ENCODE data around the gene CACNA1G. TPM values are rescaled to one million over a fixed set of nuclear protein-coding genes. Genes with fewer than 3 reads are reported as not detected.

Gene CACNA1G
- total and polyA plus RNA-seq, 9 of the 15 experiments (the other 6 are each of a cell fraction or from before 2014, with no cell fraction given): 0.01 TPM; not detected in 8

DNA sequence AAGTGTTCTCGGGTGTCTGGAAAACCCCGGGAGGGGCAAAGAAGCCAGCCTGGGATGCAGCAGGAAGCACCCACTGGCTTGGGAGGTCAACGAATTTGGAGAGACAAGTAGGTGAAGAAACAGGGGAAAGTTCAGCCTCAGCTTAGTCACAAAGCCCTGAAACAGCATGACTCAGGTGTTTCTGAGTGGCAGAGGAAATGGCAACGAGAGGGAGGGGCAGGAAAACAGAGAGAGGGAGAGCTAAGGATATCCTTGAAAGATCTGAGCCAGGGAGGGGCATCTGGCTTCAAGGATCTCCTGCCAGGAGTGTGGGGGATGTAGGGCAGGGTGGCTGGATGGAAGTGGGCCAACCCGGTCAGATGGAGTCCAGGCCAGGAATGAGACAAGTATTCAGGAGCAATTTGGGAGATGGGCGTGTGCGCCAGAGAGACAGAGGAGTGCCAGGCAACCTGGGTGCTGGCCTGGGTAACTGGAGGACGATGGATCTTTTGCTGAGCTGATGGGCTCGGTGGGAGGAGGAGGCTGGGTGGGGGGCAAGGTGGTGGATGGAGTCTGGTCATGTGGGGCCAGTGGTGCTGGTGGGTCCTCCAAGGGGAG is 101.4 kb downstream of the CACNA1G start (continued):
- TF ChIP-seq ZNF197 (CRISPR knock-in tag; IDR thresholded peaks at IDR 0.05; ENCODE audit: low read depth): 0 out of 2 replicates have a peak, but pooled peaks have one; percentile 22
- TF ChIP-seq SMARCE1 (IDR thresholded peaks at IDR 0.05): peak; percentile 92
- TF ChIP-seq NR2C1 (IDR thresholded peaks at IDR 0.05): peak; percentile 65; the same call in 1 of the 2 replicates
- peak; percentile 81 for TF ChIP-seq NR2C1 (tag; IDR thresholded peaks at IDR 0.05)
- TF ChIP-seq YBX1 (IDR thresholded peaks at IDR 0.05): no peak
- TF ChIP-seq, protein P1, sequence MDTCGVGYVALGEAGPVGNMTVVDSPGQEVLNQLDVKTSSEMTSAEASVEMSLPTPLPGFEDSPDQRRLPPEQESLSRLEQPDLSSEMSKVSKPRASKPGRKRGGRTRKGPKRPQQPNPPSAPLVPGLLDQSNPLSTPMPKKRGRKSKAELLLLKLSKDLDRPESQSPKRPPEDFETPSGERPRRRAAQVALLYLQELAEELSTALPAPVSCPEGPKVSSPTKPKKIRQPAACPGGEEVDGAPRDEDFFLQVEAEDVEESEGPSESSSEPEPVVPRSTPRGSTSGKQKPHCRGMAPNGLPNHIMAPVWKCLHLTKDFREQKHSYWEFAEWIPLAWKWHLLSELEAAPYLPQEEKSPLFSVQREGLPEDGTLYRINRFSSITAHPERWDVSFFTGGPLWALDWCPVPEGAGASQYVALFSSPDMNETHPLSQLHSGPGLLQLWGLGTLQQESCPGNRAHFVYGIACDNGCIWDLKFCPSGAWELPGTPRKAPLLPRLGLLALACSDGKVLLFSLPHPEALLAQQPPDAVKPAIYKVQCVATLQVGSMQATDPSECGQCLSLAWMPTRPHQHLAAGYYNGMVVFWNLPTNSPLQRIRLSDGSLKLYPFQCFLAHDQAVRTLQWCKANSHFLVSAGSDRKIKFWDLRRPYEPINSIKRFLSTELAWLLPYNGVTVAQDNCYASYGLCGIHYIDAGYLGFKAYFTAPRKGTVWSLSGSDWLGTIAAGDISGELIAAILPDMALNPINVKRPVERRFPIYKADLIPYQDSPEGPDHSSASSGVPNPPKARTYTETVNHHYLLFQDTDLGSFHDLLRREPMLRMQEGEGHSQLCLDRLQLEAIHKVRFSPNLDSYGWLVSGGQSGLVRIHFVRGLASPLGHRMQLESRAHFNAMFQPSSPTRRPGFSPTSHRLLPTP (IDR thresholded peaks at IDR 0.05; ENCODE audit: borderline replicate concordance, extremely low read depth, insufficient read length): no peak
- TF ChIP-seq PCBP2 (IDR thresholded peaks at IDR 0.05; ENCODE audit: low read depth, low read length, poor library complexity, severe bottlenecking): no peak
- peak; percentile 87 for TF ChIP-seq NFIC (IDR thresholded peaks at IDR 0.05)
- TF ChIP-seq TAF7 (tag; IDR thresholded peaks at IDR 0.05): 0 out of 2 replicates have a peak, but pooled peaks have one; percentile 9
- peak; percentile 26; the same call in 1 of the 2 replicates for TF ChIP-seq DNMT1 (IDR thresholded peaks at IDR 0.05)
- no peak for TF ChIP-seq PCBP1 (IDR thresholded peaks at IDR 0.05; ENCODE audit: low read depth, low read length, poor library complexity, severe bottlenecking)
- TF ChIP-seq STAT5B (CRISPR knock-in tag; IDR thresholded peaks at IDR 0.05): no peak
- no peak for TF ChIP-seq NR3C1 (CRISPR knock-in tag; IDR thresholded peaks at IDR 0.05)
- peak; percentile 49; the same call in 1 of the 2 replicates for TF ChIP-seq NCOA1 (IDR thresholded peaks at IDR 0.05; ENCODE audit: low read depth)
- TF ChIP-seq L3MBTL2 (IDR thresholded peaks at IDR 0.05): peak; percentile 40; the same call in 1 of the 2 replicates
- TF ChIP-seq DMBX1 (CRISPR knock-in tag; IDR thresholded peaks at IDR 0.05; ENCODE audit: borderline replicate concordance): peak; percentile 93
- TF ChIP-seq, protein P2, sequence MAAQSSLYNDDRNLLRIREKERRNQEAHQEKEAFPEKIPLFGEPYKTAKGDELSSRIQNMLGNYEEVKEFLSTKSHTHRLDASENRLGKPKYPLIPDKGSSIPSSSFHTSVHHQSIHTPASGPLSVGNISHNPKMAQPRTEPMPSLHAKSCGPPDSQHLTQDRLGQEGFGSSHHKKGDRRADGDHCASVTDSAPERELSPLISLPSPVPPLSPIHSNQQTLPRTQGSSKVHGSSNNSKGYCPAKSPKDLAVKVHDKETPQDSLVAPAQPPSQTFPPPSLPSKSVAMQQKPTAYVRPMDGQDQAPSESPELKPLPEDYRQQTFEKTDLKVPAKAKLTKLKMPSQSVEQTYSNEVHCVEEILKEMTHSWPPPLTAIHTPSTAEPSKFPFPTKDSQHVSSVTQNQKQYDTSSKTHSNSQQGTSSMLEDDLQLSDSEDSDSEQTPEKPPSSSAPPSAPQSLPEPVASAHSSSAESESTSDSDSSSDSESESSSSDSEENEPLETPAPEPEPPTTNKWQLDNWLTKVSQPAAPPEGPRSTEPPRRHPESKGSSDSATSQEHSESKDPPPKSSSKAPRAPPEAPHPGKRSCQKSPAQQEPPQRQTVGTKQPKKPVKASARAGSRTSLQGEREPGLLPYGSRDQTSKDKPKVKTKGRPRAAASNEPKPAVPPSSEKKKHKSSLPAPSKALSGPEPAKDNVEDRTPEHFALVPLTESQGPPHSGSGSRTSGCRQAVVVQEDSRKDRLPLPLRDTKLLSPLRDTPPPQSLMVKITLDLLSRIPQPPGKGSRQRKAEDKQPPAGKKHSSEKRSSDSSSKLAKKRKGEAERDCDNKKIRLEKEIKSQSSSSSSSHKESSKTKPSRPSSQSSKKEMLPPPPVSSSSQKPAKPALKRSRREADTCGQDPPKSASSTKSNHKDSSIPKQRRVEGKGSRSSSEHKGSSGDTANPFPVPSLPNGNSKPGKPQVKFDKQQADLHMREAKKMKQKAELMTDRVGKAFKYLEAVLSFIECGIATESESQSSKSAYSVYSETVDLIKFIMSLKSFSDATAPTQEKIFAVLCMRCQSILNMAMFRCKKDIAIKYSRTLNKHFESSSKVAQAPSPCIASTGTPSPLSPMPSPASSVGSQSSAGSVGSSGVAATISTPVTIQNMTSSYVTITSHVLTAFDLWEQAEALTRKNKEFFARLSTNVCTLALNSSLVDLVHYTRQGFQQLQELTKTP (IDR thresholded peaks at IDR 0.05; ENCODE audit: low read depth in 1 of 2, partially characterized antibody in 2 of 2): peak in 1 of 2 experiments; percentile 64
- peak; percentile 71; the same call in 1 of the 2 replicates for TF ChIP-seq SMARCA5 (IDR thresholded peaks at IDR 0.05)
- peak; percentile 88 for TF ChIP-seq CTBP1 (IDR thresholded peaks at IDR 0.05; ENCODE audit: borderline replicate concordance)
- TF ChIP-seq DIDO1 (tag; IDR thresholded peaks at IDR 0.05; ENCODE audit: low read depth): 0 out of 2 replicates have a peak, but pooled peaks have one; percentile 48
- peak; percentile 95 for TF ChIP-seq ETV1 (tag; conservative IDR thresholded peaks at IDR 0.05; ENCODE audit: low read depth)
- no peak for TF ChIP-seq MTF1 (CRISPR knock-in tag; IDR thresholded peaks at IDR 0.05; ENCODE audit: borderline replicate concordance)
- TF ChIP-seq POLR3A (IDR thresholded peaks at IDR 0.05; ENCODE audit: borderline replicate concordance, extremely low read depth, insufficient read depth, insufficient read length): no peak
